GM18858 (cell line): ENCODE measurements around the gene NEK7.
"Not testable (repeated sequence)": the region's sequence is repeated elsewhere in the genome, so short reads cannot be mapped to it uniquely, and the experiment has no call there.

Experiments
- ATAC-seq: cut with Tn5 transposase; IDR thresholded peaks from one replicate; pipeline ENCODE4 v1.9.1; 2021; ENCODE audit not compliant: unreplicated experiment

The NEK7 gene

DNA sequence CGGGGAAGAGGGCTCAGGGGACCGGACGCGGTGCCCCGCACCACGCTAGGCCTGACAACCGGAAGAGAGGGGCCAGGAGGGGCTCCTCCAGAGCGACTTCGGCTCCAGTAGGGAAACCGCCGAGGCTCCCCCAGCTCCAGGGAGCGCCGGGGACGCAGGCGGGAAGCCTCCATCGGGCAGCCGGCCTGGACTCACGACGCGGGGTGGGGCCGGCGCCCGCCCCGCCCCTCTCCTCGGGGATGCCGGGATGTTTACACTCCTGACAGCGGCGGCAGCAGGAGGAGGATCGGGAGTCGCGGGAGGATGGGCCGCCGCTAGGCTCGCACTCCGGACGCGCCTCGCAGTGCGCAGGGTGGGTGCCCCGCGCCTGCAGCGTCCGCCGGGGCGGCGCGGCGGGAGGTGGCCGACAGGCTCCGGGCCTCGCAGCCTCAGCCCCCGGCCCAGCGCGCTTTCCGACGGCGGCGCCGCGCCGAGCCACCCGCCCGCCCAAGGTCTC, at the start of gene NEK7:
NEK7 (plus strand) TSS at position 254 of the 496 bp plus-strand sequence. CDS start 75,583 bp downstream, outside the sequence.
- peak; percentile 39 for ATAC-seq

DNA sequence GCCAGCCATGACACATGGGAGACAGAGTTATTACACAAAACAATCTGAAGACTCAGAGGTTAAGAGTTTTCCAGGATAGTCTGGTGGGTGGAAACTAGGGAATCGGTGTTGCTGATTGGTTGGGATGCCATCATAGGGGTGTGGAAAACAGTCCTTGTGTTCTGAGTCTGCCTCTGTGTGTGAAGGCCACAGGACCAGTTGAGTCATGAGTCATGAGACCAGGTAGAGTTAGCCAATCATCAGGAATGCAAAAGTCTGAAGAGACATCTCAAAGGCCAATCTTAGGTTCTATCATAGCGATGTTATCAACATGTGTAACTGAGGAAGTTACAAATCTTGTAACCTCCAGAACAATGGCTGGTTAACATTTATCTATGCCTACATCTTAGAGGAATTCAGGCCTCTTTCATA, 49.7 kb upstream of the NEK7 start:
- no peak for ATAC-seq

DNA sequence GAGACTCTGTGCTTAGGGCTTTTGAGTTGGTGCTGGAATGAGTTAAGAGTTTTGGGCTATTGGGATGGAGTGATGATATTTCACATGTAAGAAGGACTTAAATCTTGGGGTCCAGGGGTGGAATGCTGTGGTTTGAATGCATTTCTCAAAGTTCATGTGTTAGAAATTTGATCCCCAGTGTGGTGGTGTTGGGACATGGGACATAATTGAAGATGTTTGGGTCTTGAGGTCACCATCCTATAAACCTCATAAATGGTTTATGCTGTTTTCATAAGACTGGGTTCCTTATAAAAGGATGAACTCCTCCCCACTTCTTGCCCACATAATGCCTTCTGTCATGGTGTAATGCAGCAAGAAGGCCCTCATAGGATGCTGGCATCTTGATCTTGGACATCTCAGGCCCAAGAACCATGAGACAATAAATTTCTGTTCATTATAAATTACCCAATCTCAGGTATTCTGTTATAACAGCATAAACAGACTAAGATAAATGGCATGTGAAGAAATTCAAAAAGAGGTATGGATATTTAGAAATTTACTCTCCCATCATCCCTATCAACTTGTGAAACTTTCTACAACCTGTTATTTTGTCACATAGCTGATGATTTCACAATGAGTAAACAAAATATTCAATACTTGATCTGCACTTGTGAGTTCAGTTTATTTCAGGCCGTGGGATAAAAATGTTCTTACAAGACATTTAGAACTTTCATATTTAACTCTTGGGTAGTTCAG, 48.0 kb upstream of the NEK7 start:
- ATAC-seq, result no peak

DNA sequence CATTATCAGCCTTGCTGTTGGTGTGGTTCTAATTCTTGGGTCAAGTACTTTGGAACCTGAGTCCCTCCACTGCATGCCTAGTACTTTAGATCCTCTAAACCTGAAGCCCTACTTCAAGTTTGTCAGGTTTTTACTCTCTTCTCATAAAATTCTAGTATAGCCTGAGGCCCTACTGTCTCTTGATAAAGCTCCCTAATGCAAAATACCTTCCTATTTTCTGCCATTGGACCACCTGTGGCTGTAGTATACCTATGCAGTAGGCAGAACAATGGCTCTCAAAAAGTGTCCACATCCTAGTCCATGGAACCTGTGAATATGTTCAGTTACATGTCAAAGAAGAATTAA, 47.5 kb upstream of the NEK7 start:
- ATAC-seq, result no peak

DNA sequence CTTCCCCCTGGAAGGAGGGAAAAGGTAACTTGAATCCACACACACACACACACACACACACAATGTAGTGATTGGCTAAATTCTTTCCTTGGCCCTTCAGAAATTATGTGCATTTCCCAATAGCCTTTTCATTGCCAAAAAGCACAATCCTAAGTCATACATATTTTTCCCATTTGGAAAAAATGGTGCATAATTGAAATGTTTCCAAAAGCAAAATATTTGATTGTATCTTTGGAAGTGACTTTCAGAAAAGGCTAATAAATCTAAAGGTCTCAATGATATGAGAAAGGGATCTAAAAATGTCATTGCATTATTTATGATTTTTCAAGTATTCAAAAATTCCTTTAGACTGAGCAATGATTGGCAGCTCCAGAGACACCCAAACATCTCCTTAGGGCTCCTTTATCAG, 43.5 kb upstream of the NEK7 start:
- no peak for ATAC-seq

DNA sequence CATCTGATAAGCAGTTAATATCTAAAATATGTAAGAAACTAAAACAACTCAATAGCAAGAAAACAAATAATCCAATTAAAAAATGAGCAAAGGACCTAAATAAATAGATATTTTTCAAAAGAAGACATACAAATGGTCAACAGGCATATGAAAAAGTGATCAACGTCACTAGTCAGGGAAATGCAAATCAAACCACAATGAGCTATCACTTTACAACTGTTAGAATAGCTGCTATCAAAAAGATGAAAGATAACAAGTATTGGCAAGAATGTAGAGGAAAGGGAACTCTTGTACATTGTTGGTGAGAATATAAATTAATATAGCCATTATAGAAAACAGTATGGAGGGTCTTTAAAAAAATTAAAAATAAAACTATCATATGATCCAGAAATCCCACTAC, 40.7 kb upstream of the NEK7 start:
- no peak for ATAC-seq

DNA sequence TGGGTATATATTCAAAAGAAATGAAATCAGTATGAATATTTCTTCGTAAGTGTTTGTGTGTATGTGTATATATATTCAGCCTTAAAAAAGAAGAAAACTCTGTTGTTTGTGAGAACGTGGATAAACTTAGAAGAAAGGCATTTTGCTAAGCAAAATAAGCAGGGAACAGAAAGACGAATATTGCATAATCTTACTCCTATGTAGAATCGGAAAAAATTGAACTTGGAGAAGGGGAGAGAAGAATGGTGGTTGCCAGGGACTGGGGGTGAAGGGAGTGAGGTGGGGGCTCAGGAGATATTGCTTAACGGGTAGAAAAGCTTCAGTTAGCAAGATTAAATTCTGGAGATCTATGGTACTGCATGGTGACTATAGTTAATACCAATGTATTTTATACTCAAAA, 40.3 kb upstream of the NEK7 start:
- ATAC-seq, result no peak

DNA sequence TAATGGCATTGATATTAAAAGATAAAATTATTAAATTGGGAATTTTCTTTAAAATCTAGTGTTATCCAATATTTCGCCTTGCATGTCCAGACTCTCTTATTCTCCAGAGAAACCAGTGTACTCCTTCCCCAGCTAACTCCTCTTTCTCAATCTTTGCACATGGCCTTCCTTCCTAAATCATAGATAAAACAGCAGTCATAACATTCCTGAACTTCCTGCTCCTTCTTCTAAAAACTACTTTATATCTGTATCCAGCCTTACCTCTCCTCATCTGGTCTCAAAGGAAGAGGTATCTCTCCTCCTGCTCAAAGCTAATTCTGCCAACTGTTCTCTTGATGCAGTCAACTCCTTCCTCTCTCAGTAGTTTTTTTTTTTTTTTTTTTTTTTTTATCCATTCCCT, 39.5 kb upstream of the NEK7 start:
- no peak for ATAC-seq

DNA sequence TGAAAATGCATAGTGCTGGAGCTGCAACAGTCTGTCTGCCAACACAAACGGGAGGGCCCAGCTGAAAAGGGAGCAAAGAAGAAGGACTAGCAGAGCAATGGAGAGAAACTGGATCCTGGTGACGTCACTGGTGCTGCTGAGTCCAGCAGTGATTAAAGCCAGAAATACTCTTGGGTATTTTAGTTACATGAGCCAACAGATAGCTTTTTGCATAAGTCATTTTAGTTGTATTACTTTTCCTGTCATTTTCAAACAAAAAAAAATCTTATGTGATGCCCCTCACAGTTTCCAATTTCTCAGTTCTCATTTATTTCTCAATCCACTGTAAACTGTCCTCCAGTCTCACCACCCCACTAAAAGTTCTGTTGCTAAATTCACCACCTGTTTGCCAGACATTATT, 38.7 kb upstream of the NEK7 start:
- no peak for ATAC-seq

DNA sequence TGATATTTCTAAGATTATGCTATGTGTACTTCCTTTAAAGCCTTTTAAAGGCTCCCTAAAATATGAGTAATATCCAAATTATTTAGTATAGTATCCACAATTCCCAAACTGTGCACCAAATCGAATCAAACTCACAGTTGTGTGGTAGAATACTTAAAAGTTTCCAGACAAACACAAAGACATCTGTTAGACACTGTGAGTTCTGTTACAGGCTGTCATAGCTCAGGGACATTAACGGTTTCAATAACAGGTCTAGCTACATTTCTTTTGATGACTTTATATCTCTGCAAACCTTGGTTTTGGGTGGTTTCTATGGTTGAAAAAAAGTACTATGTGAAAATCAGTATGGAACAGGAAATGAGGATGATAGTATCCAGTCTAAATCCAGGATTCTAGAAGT, 36.9 kb upstream of the NEK7 start:
- ATAC-seq, result no peak

DNA sequence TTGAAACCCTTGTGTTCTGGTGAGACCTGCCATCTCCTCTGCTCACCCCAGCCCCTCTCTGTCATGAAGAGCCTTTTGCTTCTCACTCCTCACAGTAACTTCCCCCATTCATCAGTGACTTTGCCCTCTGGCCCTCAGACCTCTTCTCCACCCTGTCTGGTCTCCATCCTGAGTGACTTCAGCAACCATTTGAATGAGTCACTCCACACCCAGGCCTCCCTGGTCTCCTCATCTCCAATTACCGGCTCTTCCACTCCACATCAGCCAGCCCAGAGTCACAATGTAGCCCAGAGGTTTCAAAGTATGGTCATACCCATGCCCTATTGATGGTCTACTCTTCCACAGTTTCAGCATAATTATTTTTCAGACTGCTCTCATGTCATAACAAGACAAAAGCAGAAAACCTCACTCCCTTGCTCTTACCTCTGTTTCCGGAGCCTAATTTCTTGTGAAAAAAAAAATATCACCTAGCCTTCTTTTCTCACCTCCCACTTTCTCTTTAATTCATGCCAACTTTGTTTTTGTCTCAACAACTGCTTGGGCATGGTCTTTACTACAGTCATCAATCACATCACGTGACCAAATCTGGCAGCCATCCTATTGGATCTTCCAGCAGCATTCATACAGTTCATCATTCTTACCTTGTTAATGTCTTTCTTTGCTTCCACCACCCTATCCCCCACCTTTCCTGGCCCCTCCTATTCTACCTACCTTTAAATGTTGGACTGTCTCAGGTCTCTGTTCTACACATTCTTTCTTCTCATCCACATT, 35.6 kb upstream of the NEK7 start:
- ATAC-seq, result no peak

DNA sequence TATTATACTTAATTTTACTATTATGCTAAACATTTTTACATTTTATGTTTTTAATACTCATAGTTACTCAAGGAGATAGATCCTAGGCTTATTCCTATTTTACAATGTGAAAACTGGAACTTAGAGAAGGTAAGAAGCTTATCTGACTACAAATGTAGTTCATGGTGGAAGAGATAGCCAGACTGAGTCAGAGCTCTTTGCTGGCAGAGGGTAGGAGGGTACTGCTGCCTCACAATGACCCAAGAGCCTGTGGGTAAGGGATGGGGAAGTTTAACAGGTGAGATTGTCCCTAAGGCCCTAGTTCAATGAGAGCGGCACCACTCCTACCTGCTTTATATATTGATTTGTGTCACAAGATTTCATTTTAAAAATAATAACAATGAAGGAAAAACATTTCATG, 34.1 kb upstream of the NEK7 start:
- no peak for ATAC-seq

DNA sequence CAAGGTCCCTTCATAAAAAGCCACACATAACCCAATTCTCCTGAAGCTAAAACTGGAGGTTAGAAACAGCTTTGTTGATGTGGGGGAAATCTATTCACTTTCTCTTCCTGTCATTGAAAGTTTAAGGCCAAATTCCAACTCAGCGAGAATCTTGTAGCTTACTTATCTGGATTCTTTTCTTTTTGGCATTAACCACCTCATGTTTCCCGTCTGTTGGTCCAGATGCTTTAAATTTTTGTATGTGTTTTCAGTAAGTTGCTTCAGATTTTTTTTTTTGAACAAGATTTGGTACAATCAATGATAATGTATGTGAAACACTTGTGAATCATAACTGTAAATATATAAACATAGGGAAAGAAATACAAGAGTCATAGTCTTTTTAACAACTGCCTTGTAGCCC, 33.7 kb upstream of the NEK7 start:
- ATAC-seq, result no peak

DNA sequence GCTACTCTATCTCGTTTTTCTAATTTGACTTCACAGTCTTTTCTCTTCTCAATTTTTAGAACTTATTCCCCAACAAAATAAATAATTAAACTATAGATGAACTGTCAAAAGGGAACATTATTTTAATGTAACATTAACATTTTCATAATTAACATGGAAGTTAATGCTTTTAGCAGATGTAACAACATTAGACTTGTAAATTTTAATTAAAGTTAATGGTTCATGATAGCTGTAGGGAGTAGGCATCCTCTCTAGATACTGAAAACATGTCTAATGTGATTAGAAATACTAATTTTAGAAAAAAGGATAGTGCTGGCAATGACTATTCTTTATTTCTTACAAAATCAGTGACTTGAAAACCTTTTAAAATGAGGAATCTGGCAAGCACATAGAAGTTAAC, 32.1 kb upstream of the NEK7 start:
- no peak for ATAC-seq

DNA sequence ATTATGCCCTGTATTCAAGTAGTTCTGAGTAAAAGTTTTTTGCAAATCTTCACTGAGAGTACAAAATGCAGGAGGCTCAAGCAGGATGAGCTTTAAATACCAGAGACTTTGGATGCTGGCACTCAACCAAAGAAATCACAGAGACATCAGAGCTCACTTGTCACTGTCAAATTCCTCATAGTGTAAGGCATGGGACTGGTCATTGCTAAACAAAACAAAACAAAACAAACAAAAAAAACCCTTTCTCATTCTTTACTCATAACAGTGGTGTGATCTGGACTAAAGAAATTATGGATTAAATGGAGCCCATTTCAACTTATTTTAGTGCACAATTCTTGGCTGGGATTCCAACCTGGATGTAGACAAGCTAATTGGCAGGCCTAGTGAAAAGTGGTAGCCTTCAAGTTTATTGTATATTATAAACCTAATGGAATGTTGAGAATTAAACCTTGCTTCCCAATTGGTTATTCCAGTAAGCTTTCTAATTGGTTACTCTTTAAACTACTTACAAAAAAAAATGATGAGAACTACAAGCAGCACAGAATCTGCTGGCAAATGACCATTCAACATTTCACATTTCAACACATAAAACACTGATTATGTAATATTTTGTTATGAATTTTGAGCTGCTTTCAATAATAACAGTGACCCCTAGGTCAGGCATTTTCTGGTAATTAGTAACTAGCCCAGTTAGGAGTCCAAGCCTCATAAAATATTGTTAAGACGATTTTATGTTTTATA, 30.6 kb upstream of the NEK7 start:
- no peak for ATAC-seq

DNA sequence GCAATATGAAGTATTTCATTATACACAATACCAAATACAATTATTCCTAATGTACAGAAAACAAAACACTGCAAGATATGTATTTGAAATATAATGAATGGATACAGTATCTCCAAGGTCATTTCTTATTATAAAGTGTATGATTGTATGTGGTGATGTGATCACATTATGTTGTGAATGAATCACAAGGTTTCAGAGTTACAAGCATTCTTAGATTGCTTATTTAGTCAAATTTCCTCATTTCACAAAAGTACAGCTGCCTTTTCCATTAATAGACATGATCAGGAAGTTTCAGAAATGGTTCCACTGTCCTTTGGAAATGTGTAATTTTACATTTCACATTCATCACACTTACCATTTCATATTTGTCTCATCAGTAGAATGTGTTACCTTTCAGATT, 28.3 kb upstream of the NEK7 start:
- ATAC-seq, result no peak

DNA sequence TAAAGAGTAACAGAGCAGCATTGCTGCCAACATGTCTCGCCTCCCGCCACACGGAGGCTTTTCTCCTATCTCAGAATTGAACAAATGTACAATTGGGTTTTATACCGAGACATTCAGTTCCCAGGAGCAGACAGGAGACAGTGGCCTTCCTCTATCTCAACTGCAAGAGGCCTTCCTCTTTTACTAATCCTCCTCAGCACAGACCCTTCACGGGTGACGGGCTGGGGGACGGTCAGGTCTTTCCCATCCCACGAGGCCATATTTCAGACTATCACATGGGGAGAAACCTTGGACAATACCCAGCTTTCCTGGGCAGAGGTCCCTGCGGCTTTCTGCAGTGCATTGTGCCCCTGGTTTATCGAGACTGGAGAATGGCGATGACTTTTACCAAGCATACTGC, 26.7 kb upstream of the NEK7 start:
- ATAC-seq, result not testable (repeated sequence)

DNA sequence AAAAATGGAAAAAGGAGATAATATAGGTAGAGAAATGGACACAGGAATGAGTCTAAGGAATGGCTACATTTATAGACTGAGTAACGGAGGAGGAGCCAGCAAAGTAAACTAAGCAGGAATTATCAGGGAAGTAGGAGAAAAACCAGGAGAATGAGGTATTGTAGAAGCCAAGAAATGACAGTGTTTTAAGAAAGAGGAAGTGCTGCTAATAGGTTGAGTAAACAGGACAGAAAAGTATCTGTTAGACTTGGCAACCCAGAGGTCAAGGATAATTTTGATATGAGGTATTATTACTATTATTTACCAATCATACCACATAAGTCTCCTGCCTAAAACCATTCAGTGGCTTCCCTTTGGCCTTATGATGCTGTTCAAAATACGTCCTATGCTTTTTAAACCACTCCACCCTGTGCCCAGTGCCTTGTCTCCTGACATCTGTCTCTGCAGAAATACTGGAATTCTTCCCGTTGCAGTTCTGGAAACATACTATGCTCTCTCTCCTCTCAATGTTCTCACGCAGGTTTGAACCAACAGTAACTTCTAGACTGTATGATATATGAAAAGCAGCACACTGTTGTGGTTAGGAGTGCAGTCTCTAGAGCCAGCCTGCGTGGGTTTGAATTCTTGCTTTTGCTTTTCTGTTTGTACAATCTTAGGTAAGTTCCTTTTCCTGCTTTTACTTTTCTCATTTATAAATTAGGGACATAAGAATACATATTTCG, 24.6 kb upstream of the NEK7 start:
- peak; percentile 84 for ATAC-seq

DNA sequence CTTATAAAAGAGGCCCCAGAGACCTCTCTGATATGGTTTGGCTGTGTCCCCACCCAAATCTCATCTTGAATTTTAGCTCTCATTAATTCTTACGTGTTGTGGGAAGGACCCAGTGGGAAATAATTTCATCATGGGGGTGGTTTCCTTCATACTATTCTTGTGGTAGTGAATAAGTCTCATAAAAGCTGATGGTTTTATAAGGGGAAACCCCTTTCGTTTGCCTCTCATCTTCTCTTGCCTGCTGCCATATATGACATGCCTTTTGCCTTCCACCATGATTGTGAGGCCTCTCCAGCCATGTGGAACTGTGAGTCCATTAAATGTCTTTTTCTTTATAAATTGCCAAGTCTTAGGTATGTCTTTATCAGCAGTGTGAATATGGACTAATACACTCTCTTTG, 22.5 kb upstream of the NEK7 start:
- ATAC-seq, result no peak

DNA sequence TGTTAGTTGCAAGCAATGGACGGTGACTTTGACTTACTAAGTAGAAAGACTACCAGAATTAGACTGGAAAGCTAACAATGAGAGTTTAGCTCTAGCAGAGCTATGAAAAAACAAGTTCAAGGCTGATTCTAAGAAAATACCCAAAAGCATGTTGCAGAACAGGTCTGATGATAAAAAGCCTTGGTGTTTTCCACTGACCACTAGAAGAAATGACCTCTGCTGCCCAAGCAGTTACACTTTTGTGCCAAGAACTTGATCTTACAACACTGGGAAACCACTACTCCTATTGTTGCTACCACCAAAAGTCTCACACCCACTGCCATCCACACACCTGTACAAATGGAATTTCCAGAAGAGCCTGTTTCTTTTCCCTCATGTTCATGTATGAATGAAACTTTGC, 21.4 kb upstream of the NEK7 start:
- no peak for ATAC-seq

DNA sequence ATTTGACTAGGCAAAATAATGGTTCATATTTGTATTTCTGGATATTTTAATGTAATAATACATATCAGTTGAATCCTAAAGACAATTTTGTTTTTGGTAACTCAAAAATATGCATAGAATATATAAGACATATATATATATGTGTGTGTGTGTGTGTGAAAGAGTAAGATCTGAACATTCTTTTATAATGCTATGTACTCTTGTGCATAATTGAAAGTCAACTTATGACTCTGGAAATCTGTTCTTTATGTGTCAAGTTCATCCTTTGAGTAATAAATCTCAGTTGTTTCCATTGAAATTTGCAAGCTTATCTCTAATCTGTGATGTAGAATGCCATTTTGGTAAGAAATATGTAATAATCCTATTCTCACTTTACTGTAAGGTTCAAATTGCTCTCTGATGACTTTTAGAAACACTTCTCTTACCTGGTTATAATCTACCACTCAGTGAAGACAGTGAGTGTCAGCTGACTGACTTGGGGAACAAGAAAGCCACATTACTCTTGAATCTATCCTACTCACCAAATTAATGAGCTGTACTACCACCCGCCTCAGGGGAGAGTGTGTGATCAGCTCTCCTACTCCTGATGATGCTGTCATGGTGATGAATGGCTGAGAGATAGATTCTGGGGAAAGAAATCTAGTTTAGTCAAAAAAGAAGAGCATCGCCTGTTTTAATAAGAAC, 15.0 kb upstream of the NEK7 start:
- no peak for ATAC-seq
